Liver (tissue), 3 donors: Measurements from ENCODE around the gene PCNX4.

Source experiments
- EGR1 ChIP-seq, 2 donors: IDR thresholded peaks; 2 replicates each; pipeline ENCODE4 v1.6.1; 2016 to 2018; ENCODE audit warnings: antibody characterized with exemption in 2 of 2, low read depth in 2 of 2
- FOXA1 ChIP-seq: IDR thresholded peaks from 2 replicates; pipeline ENCODE4 v1.6.1; 2016; ENCODE audit warnings: antibody characterized with exemption
- GABPA ChIP-seq, 2 donors: IDR thresholded peaks in 1 of 2; conservative IDR thresholded peaks in 1 of 2; 2 replicates each; pipeline ENCODE4 v1.6.1; 2016; ENCODE audit warnings: antibody characterized with exemption in 2 of 2, mild to moderate bottlenecking in 1 of 2, moderate library complexity in 1 of 2
- HNF4A ChIP-seq, 2 donors: conservative IDR thresholded peaks; 2 replicates each; pipeline ENCODE4 v1.6.1; 2016; ENCODE audit warnings: antibody characterized with exemption in 2 of 2, mild to moderate bottlenecking in 2 of 2
- JUND ChIP-seq, 2 donors: IDR thresholded peaks; 2 replicates each; pipeline ENCODE4 v1.6.1; 2016; ENCODE audit warnings: antibody characterized with exemption in 2 of 2
- RAD21 ChIP-seq, 2 donors: IDR thresholded peaks; 2 replicates each; pipeline ENCODE4 v1.6.1; 2016; ENCODE audit warnings: antibody characterized with exemption in 2 of 2, mild to moderate bottlenecking in 2 of 2
- RXRA ChIP-seq, 2 donors: IDR thresholded peaks; 2 replicates each; pipeline ENCODE4 v1.6.1; 2017 to 2018; ENCODE audit warnings: antibody characterized with exemption in 2 of 2, mild to moderate bottlenecking in 1 of 2
- SP1 ChIP-seq: IDR thresholded peaks from 2 replicates; pipeline ENCODE4 v1.6.1; 2018; ENCODE audit warnings: antibody characterized with exemption, mild to moderate bottlenecking
- TAF1 ChIP-seq: conservative IDR thresholded peaks from 2 replicates; pipeline ENCODE4 v1.6.1; 2016; ENCODE audit warnings: antibody characterized with exemption, mild to moderate bottlenecking
- YY1 ChIP-seq: IDR thresholded peaks from 2 replicates; pipeline ENCODE4 v1.6.1; 2016; ENCODE audit warnings: antibody characterized with exemption, mild to moderate bottlenecking
- TF ChIP-seq, protein P1 (sequence below): fragments of 150-350 bp; IDR thresholded peaks from 2 replicates; pipeline ENCODE4 v1.5.1; 2017; ENCODE audit warnings: improper control_type of control experiment, low read depth, low read length; ENCODE audit not compliant: missing input control
- TF ChIP-seq, protein P2 (sequence below): IDR thresholded peaks from 2 replicates; pipeline ENCODE4 v1.6.1; 2016; ENCODE audit warnings: antibody characterized with exemption, mild to moderate bottlenecking
- TF ChIP-seq, protein P3 (sequence below): IDR thresholded peaks from 2 replicates; pipeline ENCODE4 v1.6.1; 2016; ENCODE audit warnings: antibody characterized with exemption
- TF ChIP-seq, protein P4 (sequence below): IDR thresholded peaks from 2 replicates; pipeline ENCODE4 v1.6.1; 2016; ENCODE audit warnings: antibody characterized with exemption
- donor health status: healthy.
- donor health status: healthy.

DNA sequence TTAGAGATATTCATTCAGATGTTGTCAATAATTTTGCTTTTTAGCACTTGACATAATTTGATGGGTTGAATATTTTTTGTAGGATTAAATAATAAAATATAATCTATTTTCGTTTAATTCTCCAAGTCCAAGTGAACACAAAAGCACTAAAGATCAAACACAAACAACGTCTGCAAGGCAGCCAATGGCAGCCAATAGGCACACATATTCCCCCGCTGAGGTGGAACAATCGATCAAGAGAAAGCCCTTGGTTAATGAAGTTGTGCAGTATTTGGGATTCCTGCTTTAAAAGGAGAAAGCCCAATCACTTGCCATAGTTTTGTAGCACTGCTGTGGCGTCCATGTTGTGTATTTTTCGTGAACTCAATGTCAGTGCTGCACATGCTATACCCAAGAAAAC is 72.0 kb downstream of the PCNX4 start:
- TF ChIP-seq, protein P1, sequence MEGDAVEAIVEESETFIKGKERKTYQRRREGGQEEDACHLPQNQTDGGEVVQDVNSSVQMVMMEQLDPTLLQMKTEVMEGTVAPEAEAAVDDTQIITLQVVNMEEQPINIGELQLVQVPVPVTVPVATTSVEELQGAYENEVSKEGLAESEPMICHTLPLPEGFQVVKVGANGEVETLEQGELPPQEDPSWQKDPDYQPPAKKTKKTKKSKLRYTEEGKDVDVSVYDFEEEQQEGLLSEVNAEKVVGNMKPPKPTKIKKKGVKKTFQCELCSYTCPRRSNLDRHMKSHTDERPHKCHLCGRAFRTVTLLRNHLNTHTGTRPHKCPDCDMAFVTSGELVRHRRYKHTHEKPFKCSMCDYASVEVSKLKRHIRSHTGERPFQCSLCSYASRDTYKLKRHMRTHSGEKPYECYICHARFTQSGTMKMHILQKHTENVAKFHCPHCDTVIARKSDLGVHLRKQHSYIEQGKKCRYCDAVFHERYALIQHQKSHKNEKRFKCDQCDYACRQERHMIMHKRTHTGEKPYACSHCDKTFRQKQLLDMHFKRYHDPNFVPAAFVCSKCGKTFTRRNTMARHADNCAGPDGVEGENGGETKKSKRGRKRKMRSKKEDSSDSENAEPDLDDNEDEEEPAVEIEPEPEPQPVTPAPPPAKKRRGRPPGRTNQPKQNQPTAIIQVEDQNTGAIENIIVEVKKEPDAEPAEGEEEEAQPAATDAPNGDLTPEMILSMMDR: no peak
- TF ChIP-seq FOXA1 (no peak), JUND (IDR thresholded peaks at IDR 0.05) (no peak), SP1 (no peak), RXRA (IDR thresholded peaks at IDR 0.05) (no peak), GABPA (IDR thresholded peaks at IDR 0.05 in 1 of 2, conservative IDR thresholded peaks at IDR 0.05 in 1 of 2) (no peak), RAD21 (IDR thresholded peaks at IDR 0.05) (no peak), TAF1 (no peak), YY1 (no peak), EGR1 (IDR thresholded peaks at IDR 0.05; ENCODE audit: low read depth in 2 of 2) (no peak), HNF4A (conservative IDR thresholded peaks at IDR 0.05) (no peak)
- TF ChIP-seq, protein P2, sequence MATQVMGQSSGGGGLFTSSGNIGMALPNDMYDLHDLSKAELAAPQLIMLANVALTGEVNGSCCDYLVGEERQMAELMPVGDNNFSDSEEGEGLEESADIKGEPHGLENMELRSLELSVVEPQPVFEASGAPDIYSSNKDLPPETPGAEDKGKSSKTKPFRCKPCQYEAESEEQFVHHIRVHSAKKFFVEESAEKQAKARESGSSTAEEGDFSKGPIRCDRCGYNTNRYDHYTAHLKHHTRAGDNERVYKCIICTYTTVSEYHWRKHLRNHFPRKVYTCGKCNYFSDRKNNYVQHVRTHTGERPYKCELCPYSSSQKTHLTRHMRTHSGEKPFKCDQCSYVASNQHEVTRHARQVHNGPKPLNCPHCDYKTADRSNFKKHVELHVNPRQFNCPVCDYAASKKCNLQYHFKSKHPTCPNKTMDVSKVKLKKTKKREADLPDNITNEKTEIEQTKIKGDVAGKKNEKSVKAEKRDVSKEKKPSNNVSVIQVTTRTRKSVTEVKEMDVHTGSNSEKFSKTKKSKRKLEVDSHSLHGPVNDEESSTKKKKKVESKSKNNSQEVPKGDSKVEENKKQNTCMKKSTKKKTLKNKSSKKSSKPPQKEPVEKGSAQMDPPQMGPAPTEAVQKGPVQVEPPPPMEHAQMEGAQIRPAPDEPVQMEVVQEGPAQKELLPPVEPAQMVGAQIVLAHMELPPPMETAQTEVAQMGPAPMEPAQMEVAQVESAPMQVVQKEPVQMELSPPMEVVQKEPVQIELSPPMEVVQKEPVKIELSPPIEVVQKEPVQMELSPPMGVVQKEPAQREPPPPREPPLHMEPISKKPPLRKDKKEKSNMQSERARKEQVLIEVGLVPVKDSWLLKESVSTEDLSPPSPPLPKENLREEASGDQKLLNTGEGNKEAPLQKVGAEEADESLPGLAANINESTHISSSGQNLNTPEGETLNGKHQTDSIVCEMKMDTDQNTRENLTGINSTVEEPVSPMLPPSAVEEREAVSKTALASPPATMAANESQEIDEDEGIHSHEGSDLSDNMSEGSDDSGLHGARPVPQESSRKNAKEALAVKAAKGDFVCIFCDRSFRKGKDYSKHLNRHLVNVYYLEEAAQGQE: no peak
- TF ChIP-seq, protein P3, sequence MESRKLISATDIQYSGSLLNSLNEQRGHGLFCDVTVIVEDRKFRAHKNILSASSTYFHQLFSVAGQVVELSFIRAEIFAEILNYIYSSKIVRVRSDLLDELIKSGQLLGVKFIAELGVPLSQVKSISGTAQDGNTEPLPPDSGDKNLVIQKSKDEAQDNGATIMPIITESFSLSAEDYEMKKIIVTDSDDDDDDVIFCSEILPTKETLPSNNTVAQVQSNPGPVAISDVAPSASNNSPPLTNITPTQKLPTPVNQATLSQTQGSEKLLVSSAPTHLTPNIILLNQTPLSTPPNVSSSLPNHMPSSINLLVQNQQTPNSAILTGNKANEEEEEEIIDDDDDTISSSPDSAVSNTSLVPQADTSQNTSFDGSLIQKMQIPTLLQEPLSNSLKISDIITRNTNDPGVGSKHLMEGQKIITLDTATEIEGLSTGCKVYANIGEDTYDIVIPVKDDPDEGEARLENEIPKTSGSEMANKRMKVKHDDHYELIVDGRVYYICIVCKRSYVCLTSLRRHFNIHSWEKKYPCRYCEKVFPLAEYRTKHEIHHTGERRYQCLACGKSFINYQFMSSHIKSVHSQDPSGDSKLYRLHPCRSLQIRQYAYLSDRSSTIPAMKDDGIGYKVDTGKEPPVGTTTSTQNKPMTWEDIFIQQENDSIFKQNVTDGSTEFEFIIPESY: no peak
- TF ChIP-seq, protein P4, sequence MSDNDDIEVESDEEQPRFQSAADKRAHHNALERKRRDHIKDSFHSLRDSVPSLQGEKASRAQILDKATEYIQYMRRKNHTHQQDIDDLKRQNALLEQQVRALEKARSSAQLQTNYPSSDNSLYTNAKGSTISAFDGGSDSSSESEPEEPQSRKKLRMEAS: no peak
